AG04450 (cell line): ENCODE results near the gene FGF23. TPM values are rescaled to one million over a fixed set of nuclear protein-coding genes. Genes with fewer than 3 reads are reported as not detected.
A peak's percentile ranks its signal among the peaks of the same experiment; 100 is the strongest.

Experiments used
- CTCF ChIA-PET: fragments of 300-600, 350-600 bp; formaldehyde crosslinking; extraction: SDS; loops from one replicate; lab custom pipeline; 2022; ENCODE audit warnings: antibody characterized with exemption, inconsistent platforms; lab: Charles Lee
- POLR2A ChIA-PET: fragments of 350-600 bp; formaldehyde crosslinking; extraction: SDS; loops from one replicate; lab custom pipeline; 2021; ENCODE audit warnings: antibody characterized with exemption, inconsistent platforms; lab: Yijun Ruan, JAX
- DNase-seq: peaks from one replicate; pipeline ENCODE4 v3.0.0-alpha.2; 2011; ENCODE audit warnings: low read depth, low spot score
- H3K27ac ChIP-seq: one replicate; pipeline ENCODE4 v1.5.1; 2012; ENCODE audit warnings: low read depth, low read length, control low read depth
- H3K27me3 ChIP-seq: one replicate; pipeline ENCODE4 v1.6.0; 2012; ENCODE audit warnings: low read length; ENCODE audit not compliant: control insufficient read depth, insufficient read depth
- H3K4me3 ChIP-seq: 2 replicates; pipeline ENCODE4 v1.5.1; 2011; ENCODE audit warnings: mild to moderate bottlenecking, low read depth, low read length, control low read depth
- H3K9me3 ChIP-seq: 2 replicates; pipeline ENCODE4 v1.5.1; 2012; ENCODE audit warnings: low read length; ENCODE audit not compliant: control insufficient read depth, insufficient read depth
- CTCF ChIP-seq: IDR thresholded peaks from 2 replicates; pipeline ENCODE4 v1.5.1; 2011; ENCODE audit warnings: low read depth, low read length, control low read depth, inconsistent platforms
- polyA plus RNA-seq: library from polyadenylated mRNA; depleted of rRNA; stranded (reverse); fragments of >200 nt; gene quantifications from 2 replicates; pipeline ENCODE4 v1.2.3, GENCODE V29; 2011; rRNA removed

The FGF23 gene
- polyA plus RNA-seq, 1 experiment = not detected

GRCh38 chr12:4320497-4320852, 59.0 kb downstream of the FGF23 start:
- CTCF ChIA-PET = no interaction called here
- Histone ChIP-seq H3K9me3 (peaks cover 3% of the 10 kb centered on the region; the same call in 1 of the 2 replicates), H3K27ac (peak overlapping the region; percentile 77), H3K27me3 (no peaks in the 10 kb centered on the region), H3K4me3 (peak overlapping the region; percentile 75)
- DNase-seq = no peak
- no peak for TF ChIP-seq CTCF
- POLR2A ChIA-PET = no interaction called here

Other genes starting within 250 kb of the FGF23 start
- gene CCND2, start 106.0 kb downstream of the FGF23 start, polyA plus RNA-seq = 3.6 and 4.2 TPM in 2 replicates
- gene TIGAR, start 58.5 kb downstream of the FGF23 start, polyA plus RNA-seq = 24.5 and 28.8 TPM in 2 replicates
- not detected in 2 replicates for gene FGF6, start 66.1 kb upstream of the FGF23 start, polyA plus RNA-seq
- 4.3 and 8.2 TPM in 2 replicates for gene RAD51AP1, start 159.2 kb upstream of the FGF23 start, polyA plus RNA-seq
- gene DYRK4, start 182.5 kb upstream of the FGF23 start, polyA plus RNA-seq = 71.9 and 79.2 TPM in 2 replicates